Hepatocyte (in vitro differentiated cells): Measurements from ENCODE around the gene CRABP2. TPM values are rescaled to one million over a fixed set of nuclear protein-coding genes. Genes with fewer than 3 reads are reported as not detected.

Experiments
- DNase-seq: peaks from one replicate; pipeline ENCODE4 v3.0.0-alpha.2; 2016; ENCODE audit warnings: low spot score
- H2AFZ ChIP-seq: fragments of 200-600 bp; sonication (generic); 2 replicates; pipeline ENCODE4 v1.6.0; 2016; ENCODE audit warnings: antibody characterized with exemption, mild to moderate bottlenecking
- H3K27ac ChIP-seq: fragments of 200-600 bp; sonication (generic); 2 replicates; pipeline ENCODE4 v1.5.1; 2016; ENCODE audit warnings: mild to moderate bottlenecking
- H3K27me3 ChIP-seq: fragments of 200-600 bp; sonication (generic); 2 replicates; pipeline ENCODE4 v1.6.1; 2016
- H3K36me3 ChIP-seq: fragments of 200-600 bp; sonication (generic); replicated peaks from 2 replicates; pipeline ENCODE4 v1.5.1; 2016; ENCODE audit warnings: low read depth; ENCODE audit not compliant: insufficient read depth
- H3K4me1 ChIP-seq: fragments of 200-600 bp; sonication (generic); 2 replicates; pipeline ENCODE4 v1.5.1; 2016; ENCODE audit warnings: mild to moderate bottlenecking, moderate library complexity; ENCODE audit not compliant: insufficient read depth
- H3K4me2 ChIP-seq: fragments of 200-600 bp; sonication (generic); 2 replicates; pipeline ENCODE4 v1.6.0; 2016
- H3K4me3 ChIP-seq: fragments of 200-600 bp; sonication (generic); 2 replicates; pipeline ENCODE4 v1.5.1; 2016; ENCODE audit warnings: mild to moderate bottlenecking
- H3K79me2 ChIP-seq: fragments of 200-600 bp; sonication (generic); 2 replicates; pipeline ENCODE4 v1.6.0; 2017; ENCODE audit warnings: mild to moderate bottlenecking
- H3K9me2 ChIP-seq: fragments of 200-600 bp; sonication (generic); replicated peaks from 2 replicates; pipeline ENCODE4 v1.6.0; 2017; ENCODE audit warnings: mild to moderate bottlenecking; ENCODE audit not compliant: insufficient read depth
- H3K9me3 ChIP-seq: fragments of 200-600 bp; sonication (generic); 2 replicates; pipeline ENCODE4 v1.5.1; 2016; ENCODE audit warnings: low read depth, mild to moderate bottlenecking
- H4K20me1 ChIP-seq: fragments of 200-600 bp; sonication (generic); 2 replicates; pipeline ENCODE4 v1.6.0; 2016; ENCODE audit warnings: mild to moderate bottlenecking; ENCODE audit not compliant: insufficient read depth, poor library complexity, severe bottlenecking
- EZH2 ChIP-seq: fragments of 200-600 bp; sonication (generic); IDR thresholded peaks from 2 replicates; pipeline ENCODE4 v1.6.1; 2016; ENCODE audit warnings: antibody characterized with exemption, mild to moderate bottlenecking, borderline replicate concordance
- EZH2phosphoT487 ChIP-seq: fragments of 200-600 bp; sonication (generic); IDR thresholded peaks from one replicate; pipeline ENCODE4 v1.6.1; 2018; ENCODE audit warnings: antibody characterized with exemption, mild to moderate bottlenecking, low read depth, moderate library complexity; ENCODE audit not compliant: unreplicated experiment, severe bottlenecking
- WGBS: methylation state at CpG from one replicate; pipeline ENCODE4 v1.1.6; 2016; ENCODE audit warnings: low lambda C conversion rate; ENCODE audit errors: missing lambda C conversion rate; 5-methylcytosine and 5-hydroxymethylcytosine counted together
- polyA plus RNA-seq: library from polyadenylated mRNA; unstranded; fragments of >200 nt; fragmentation: Nextera tagmentation; extraction: Ambion mirVana; gene quantifications from 2 replicates; pipeline ENCODE4 v1.2.1, GENCODE V29; 2016
- total RNA-seq: library from RNA; depleted of rRNA; stranded (reverse); fragments of >200 nt; gene quantifications from 2 replicates; pipeline ENCODE4 v1.2.3, GENCODE V29; 2014
- TF ChIP-seq, protein P1 (sequence below): fragments of 200-600 bp; sonication (generic); IDR thresholded peaks from 2 replicates; pipeline ENCODE4 v1.5.1; 2016; ENCODE audit warnings: antibody characterized with exemption, mild to moderate bottlenecking; ENCODE audit not compliant: poor library complexity

The CRABP2 gene
- total and polyA plus RNA-seq, 2 experiments from 2014 or later: 93.5 to 171 TPM

DNA sequence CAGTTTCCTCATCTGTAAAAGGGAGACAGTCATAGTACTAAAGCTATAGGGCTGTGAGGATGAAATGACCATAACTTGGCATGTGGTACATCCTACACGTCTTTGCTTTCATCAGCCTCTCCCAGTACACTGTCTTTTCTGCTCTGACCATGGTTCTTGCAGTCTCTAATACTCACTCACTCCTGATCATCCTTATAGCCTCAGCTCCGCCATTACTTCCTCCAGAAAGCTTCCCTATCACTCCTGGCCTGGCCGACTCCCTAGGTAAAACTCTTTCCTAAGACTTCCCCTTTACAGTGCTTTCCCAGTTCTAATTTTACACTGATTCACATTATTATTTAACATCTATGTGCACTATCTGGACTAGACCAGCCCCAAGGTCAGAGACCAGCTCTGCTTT is 40.5 kb upstream of the CRABP2 start:
- H3K9me3 ChIP-seq: no peaks in the 10 kb centered on the region
- H3K36me3 ChIP-seq: no peaks in the 10 kb centered on the region
- H4K20me1 ChIP-seq: no peaks in the 10 kb centered on the region
- no peak overlapping the region for H2AFZ ChIP-seq
- TF ChIP-seq, protein P1, sequence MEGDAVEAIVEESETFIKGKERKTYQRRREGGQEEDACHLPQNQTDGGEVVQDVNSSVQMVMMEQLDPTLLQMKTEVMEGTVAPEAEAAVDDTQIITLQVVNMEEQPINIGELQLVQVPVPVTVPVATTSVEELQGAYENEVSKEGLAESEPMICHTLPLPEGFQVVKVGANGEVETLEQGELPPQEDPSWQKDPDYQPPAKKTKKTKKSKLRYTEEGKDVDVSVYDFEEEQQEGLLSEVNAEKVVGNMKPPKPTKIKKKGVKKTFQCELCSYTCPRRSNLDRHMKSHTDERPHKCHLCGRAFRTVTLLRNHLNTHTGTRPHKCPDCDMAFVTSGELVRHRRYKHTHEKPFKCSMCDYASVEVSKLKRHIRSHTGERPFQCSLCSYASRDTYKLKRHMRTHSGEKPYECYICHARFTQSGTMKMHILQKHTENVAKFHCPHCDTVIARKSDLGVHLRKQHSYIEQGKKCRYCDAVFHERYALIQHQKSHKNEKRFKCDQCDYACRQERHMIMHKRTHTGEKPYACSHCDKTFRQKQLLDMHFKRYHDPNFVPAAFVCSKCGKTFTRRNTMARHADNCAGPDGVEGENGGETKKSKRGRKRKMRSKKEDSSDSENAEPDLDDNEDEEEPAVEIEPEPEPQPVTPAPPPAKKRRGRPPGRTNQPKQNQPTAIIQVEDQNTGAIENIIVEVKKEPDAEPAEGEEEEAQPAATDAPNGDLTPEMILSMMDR: no peak
- no peak for TF ChIP-seq EZH2phosphoT487
- no peak for TF ChIP-seq EZH2
- H3K4me3 ChIP-seq: peak overlapping the region; percentile 17
- H3K27me3 ChIP-seq: no peaks in the 10 kb centered on the region
- H3K4me1 ChIP-seq: peaks cover 50% of the 10 kb centered on the region
- DNase-seq: no peak
- 77% methylated on average over 3 of the region's 3 CpGs for WGBS
- H3K27ac ChIP-seq: peak overlapping the region; percentile 100
- H3K9me2 ChIP-seq: no peaks in the 10 kb centered on the region
- peak overlapping the region; percentile 94 for H3K4me2 ChIP-seq
- peaks cover 60% of the 10 kb centered on the region for H3K79me2 ChIP-seq

DNA sequence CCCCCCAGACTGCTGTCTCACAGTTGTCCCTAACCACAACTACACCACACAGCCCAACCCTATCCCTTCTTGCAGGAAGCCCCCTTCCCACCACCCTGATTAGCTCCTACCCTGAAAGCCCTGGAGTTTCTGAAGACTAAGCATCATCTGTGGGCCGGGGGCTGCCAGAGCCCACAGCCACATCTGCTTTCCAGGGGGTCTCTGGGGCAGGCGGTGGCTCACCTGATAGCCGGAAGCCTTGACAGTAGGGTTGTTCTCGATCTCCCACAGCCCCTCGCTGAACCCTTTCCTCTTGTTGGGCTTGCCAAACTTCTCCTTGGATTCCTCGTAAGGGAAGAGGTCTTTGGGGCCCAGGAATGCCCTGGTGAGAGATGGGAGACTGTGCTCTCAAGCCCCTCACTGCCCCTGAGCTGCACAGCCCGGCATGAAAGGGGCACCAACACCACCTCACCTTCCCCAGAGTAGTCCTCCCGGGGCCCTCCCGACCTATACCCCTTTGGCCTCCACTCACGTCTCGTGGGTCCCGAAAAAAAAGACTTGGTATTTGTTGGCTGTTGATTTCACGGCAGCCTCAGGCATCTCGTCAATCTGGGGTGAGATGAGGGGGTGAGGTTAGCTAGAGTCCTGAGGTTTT is 39.5 kb upstream of the CRABP2 start:
- H3K36me3 ChIP-seq: no peaks in the 10 kb centered on the region
- peak overlapping the region; percentile 100 for H3K27ac ChIP-seq
- H2AFZ ChIP-seq: no peak overlapping the region
- no peaks in the 10 kb centered on the region for H3K9me2 ChIP-seq
- no peaks in the 10 kb centered on the region for H3K27me3 ChIP-seq
- H3K79me2 ChIP-seq: peaks cover 56% of the 10 kb centered on the region
- no peaks in the 10 kb centered on the region for H4K20me1 ChIP-seq
- H3K4me1 ChIP-seq: peaks cover 52% of the 10 kb centered on the region
- H3K9me3 ChIP-seq: no peaks in the 10 kb centered on the region
- WGBS: 95% methylated on average over 14 of the region's 14 CpGs
- TF ChIP-seq EZH2phosphoT487 (no peak), EZH2 (no peak)
- TF ChIP-seq, protein P1: no peak
- H3K4me3 ChIP-seq: no peak overlapping the region
- DNase-seq: no peak
- no peak overlapping the region for H3K4me2 ChIP-seq

DNA sequence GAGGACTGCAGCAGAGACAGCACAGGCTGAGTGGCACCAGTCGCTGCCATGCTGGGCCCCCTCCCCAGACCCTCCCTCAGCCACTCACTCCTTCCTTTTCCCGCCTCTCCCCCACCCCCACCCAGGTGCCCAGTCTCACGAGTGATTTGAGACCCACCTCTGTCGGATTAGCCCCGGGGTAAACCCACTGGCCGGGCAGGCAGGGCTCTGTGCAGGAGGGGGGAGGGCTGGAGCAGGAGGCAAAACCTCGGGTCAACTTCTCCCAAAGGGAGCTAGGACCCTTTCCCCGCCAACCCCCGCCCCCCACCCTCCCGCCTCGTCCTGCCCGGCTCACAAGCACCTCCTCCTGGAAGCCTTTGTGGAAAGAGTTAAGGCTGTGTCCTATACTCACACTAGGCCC is 39.0 kb upstream of the CRABP2 start:
- H3K9me2 ChIP-seq: no peaks in the 10 kb centered on the region
- no peaks in the 10 kb centered on the region for H4K20me1 ChIP-seq
- H2AFZ ChIP-seq: no peak overlapping the region
- H3K9me3 ChIP-seq: no peaks in the 10 kb centered on the region
- H3K27ac ChIP-seq: no peak overlapping the region
- H3K79me2 ChIP-seq: peaks cover 56% of the 10 kb centered on the region
- no peaks in the 10 kb centered on the region for H3K27me3 ChIP-seq
- TF ChIP-seq, protein P1: no peak
- no peak for TF ChIP-seq EZH2phosphoT487
- H3K36me3 ChIP-seq: no peaks in the 10 kb centered on the region
- H3K4me2 ChIP-seq: no peak overlapping the region
- no peak for DNase-seq
- peaks cover 48% of the 10 kb centered on the region for H3K4me1 ChIP-seq
- no peak overlapping the region for H3K4me3 ChIP-seq
- WGBS: 90% methylated on average over 2 of the region's 12 CpGs
